Sigmoid colon (tissue), 3 donors: ENCODE results near the gene NXPH2.
"Not testable (repeated sequence)": the region's sequence is repeated elsewhere in the genome, so short reads cannot be mapped to it uniquely, and the experiment has no call there.

Source experiments
- CTCF ChIP-seq, 4 experiments: fragments of 450-650 bp in 3 of 4; fragments of 200-600 bp in 1 of 4; IDR thresholded peaks; one replicate each; pipeline ENCODE4 v1.5.1; 2016 to 2019; ENCODE audit warnings: antibody characterized with exemption in 4 of 4, mild to moderate bottlenecking in 3 of 4, moderate library complexity in 2 of 4
- POLR2A ChIP-seq, 2 donors: fragments of 450-650 bp; IDR thresholded peaks; one replicate each; pipeline ENCODE4 v1.6.1; 2016; ENCODE audit warnings: antibody characterized with exemption in 2 of 2, mild to moderate bottlenecking in 2 of 2, moderate library complexity in 2 of 2

- not testable (repeated sequence) for TF ChIP-seq POLR2A, CTCF (IDR thresholded peaks at IDR 0.05)
Measured at GRCh38 chr2:138737009-138737554, 43.1 kb downstream of the NXPH2 start.
